GM19023 (cell line): ENCODE measurements around the gene GNL1.
A peak's percentile ranks its signal among the peaks of the same experiment; 100 is the strongest.
"Not testable (repeated sequence)": the region's sequence is repeated elsewhere in the genome, so short reads cannot be mapped to it uniquely, and the experiment has no call there.

Source experiments
- ATAC-seq: cut with Tn5 transposase; IDR thresholded peaks from one replicate; pipeline ENCODE4 v1.9.1; 2021; ENCODE audit warnings: mild to moderate bottlenecking, moderate library complexity; ENCODE audit not compliant: unreplicated experiment

GNL1 gene, protein sequence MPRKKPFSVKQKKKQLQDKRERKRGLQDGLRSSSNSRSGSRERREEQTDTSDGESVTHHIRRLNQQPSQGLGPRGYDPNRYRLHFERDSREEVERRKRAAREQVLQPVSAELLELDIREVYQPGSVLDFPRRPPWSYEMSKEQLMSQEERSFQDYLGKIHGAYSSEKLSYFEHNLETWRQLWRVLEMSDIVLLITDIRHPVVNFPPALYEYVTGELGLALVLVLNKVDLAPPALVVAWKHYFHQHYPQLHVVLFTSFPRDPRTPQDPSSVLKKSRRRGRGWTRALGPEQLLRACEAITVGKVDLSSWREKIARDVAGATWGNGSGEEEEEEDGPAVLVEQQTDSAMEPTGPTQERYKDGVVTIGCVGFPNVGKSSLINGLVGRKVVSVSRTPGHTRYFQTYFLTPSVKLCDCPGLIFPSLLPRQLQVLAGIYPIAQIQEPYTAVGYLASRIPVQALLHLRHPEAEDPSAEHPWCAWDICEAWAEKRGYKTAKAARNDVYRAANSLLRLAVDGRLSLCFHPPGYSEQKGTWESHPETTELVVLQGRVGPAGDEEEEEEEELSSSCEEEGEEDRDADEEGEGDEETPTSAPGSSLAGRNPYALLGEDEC

DNA sequence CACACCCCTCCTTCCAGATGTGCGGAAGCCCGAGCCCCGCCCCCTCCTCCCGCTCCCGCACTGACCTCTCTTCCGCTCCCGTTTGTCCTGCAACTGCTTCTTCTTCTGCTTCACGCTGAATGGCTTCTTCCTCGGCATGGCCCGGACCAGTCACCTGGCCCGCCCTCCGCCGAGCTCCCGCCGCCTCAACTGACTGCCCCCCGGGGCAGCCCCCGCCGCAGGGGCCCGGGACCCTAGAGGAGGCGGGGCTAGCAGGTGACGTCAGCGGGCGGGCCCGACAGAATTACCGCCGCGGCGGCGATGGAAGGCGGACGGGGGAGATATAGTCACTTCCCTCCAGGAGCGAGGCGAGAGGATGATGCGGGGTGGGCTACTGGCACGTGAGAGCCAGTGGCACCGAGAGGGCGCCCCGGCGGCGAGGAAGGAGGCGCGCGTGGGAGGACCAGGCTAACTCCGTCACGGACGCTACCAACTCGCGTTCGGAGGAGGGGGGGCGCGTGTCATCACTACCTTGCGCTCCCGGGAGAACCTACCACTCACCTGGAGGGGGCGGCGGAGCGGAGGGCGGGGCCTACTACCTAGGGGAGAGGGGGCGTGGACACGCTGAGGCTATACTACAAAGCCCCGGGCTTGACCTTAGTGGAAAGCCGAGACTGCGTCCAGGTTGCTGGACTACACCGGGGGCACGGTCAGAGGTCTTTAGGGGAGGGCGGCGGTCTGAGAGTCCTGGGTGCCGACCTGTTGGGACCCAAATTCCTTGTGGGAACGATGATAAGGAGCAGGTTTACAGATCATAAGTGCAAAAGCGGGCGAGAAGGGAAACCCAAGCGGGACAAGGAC lies at the start of gene GNL1:
Gene GNL1 (minus strand): TSS at position 424 of the 840 bp plus-strand sequence. CDS start 286 bp downstream, at position 138.
- ATAC-seq, result peak; percentile 81

DNA sequence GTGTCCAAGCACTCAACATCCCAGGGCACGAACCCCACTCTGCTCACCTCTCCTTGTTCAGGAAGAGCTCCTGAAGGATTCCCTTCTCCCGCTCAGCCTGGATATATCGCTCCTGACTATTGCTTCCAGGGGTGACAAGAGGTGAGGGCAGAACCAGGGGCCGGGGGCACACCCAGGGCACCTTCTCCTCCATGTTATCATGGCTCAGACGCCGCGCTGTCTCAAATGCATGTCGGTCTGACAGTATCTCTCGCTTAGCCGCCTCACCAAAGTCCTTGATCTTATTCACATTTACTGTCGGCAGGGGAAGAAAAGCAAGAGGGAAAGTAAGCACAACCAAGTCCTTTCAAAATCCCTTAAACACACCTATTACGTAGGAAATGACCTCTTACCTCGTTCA lies 47.7 kb upstream of the GNL1 start:
- no peak for ATAC-seq

DNA sequence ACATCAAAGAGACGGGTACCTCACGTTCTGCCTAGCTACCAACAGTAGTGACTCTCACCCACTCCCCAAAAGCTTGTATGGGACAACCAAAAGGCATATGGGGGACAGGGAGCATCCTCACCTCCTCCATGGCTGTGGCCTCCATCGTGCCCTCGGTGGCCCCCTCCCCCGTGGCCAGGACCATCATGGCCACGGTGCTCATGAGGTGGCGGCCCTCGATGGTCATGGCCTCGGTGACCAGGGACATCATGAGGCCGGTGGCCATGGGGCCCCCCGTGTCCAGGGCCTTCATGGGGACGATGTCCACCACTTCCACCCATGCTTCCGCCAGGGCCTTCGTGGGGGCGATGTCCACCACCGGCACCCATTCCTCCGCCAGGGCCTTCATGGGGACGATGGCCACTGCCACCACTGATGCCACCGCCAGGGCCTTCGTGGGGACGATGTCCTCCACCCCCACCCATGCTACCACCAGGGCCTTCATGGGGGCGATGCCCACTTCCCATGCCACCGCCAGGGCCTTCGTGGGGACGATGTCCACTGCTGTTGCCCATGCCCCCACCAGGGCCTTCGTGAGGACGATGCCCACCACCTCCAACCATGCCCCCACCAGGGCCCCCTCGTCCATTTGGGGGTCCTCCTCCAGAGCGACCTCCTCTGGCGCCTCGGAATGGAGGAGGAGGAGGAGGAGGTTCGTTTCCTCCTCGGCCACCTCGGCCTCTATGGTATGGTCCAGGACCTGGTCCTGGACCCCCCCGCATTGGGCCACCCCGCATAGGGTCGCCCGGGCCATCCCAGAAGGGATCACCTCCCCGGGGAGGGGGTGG lies 45.7 kb upstream of the GNL1 start:
- ATAC-seq, result no peak

DNA sequence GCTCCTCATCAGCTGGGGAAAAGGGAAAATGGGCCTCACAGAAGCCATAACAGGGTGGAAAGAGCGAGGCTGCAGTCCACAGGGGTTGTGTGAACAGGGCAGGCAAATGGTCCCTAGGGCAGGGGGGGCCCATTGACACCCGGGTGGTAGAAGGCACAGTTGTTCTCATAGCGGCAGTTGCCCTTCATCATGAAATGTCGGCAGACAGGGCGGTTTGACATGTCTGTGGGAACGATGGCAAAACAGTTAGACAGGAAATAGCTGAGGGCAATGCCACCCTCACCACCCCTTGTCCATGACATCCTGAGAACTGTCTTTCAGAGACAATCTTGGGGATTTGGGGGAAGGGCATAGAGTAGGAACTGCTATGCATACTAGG lies 45.1 kb upstream of the GNL1 start:
- ATAC-seq, result no peak

DNA sequence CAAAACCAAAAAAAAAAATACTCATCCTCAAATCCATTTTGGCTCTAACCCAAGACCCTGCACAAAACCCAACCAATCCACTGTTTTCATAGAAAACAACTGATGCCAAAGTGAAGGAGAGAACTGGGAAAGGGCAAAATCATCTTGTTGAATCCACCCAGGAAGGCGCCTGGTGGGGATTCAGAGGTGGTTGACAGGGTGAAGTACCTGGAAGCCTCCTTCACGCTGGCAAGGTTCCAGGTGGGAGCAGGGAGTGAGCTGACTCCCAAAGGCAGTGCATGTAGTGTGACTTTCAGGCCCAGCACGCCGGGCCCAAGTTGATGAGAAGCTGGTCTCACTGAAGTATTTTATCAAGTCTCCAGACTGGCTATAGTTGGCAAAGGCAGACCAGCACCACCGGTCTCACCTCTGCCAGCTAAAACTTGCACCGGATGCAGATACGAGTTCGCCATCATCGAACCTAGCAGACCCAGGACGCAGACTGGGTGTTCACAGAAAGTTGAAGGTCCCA lies 44.2 kb upstream of the GNL1 start:
- no peak for ATAC-seq

GRCh38 chr6:30599625-30600324 lies 43.5 kb upstream of the GNL1 start:
- no peak for ATAC-seq

- ATAC-seq, result no peak
These were observed 42.8 kb upstream of the GNL1 start for GRCh38 chr6:30598912-30599624.

GRCh38 chr6:30597315-30598144 lies 41.2 kb upstream of the GNL1 start:
- not testable (repeated sequence) for ATAC-seq

GRCh38 chr6:30592287-30592686 lies 36.0 kb upstream of the GNL1 start:
- no peak for ATAC-seq

- ATAC-seq, result no peak
These were observed 34.7 kb upstream of the GNL1 start for GRCh38 chr6:30591008-30591407.

DNA sequence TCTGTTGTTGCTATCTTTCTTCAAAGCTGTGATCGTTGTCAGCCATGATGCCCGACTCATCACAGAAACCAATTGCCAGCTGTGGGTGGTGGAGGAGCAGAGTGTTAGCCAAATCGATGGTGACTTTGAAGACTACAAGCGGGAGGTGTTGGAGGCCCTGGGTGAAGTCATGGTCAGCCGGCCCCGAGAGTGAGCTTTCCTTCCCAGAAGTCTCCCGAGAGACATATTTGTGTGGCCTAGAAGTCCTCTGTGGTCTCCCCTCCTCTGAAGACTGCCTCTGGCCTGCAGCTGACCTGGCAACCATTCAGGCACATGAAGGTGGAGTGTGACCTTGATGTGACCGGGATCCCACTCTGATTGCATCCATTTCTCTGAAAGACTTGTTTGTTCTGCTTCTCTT lies 34.2 kb upstream of the GNL1 start:
- ATAC-seq, result no peak

GRCh38 chr6:30589754-30590358 lies 33.6 kb upstream of the GNL1 start:
- ATAC-seq, result no peak

DNA sequence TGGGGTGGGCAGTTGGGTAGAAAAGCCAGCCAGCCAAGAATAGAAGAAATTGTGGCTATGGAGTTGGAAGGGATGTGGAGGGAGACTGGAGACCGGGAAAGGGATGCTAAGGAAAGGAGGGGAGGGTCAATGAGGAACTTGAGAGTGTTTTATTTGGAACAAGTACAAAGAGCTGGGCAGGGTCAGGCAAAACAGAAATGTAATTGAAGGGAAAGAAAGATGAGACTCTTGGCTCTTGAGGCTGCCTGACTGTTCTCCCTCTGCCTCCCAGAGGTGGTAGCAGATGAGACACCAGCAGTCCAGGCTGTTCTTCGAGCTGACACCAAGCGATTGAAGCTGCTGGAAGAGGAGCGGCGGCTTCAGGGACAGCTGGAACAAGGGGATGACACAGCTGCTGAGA lies 27.6 kb upstream of the GNL1 start:
- ATAC-seq, result no peak

GRCh38 chr6:30578051-30578450 lies 21.8 kb upstream of the GNL1 start:
- no peak for ATAC-seq

DNA sequence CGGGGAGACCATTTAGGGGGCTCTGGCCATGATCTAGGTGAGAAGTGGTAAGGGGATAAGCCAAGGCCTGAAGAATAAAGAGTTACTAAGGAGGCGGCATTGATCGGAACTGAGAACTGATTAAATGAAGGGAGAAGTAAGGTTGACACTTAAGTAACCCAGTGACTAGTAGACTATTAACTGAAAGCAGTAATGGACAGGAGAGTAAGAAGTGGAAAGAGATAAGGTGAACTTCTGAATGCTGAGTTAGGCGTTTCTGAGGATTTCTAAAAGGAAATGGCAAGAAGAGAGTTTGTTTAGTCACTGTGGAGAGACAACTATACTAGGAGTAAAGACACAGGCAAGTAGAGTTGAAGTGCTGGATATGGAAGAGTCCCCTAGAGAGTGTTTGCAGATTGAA lies 16.8 kb upstream of the GNL1 start:
- no peak for ATAC-seq

- ATAC-seq, result no peak
These were observed 15.9 kb upstream of the GNL1 start for GRCh38 chr6:30572148-30572547.

DNA sequence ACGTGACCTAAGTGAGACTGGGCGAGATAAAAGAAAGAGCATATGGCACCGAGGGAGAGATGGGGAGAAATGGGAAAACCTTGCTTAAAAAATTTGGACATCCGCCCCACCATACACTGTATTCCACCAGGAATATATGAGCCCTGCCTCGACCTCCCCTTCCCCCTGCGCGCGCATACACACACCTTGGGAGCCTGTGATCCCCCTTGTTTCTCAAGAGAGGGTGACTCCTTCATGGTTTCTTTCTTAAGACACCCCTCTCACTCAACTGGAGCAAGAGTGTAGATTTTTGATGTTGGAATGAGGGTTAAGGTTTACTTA lies 15.4 kb upstream of the GNL1 start:
- no peak for ATAC-seq

DNA sequence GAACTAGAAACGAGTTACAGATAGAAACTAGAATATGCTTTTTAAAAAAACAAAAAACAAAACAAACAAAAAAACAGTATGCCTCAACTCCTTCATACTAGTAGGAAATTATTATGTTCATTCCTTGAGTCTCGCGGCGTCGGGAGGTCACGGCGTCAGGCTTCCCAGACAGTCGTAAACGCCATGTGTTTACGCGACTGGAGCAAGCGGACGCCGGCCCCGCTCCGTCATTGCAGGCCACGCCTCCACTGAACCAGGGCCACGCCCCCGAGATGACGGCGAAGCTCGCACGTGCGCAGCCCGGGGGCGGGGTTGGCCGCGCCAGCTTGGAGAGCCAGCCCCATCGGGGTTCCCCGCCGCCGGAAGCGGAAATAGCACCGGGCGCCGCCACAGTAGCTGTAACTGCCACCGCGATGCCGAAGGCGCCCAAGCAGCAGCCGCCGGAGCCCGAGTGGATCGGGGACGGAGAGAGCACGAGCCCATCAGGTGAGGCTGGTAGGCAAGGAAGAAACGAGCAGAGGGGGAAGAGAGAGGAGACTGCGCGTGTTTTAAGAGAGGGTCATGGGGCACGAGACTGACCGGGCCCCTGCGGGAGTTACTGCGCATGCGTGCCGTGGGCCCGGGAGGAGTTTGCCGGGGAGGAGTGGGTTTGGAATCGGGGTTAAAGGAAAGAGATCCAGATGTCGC lies 14.9 kb upstream of the GNL1 start, which contains the start of gene ABCF1:
Gene ABCF1 (plus strand): TSS at position 368 of the 687 bp plus-strand sequence. CDS start 46 bp downstream, at position 414.
- ATAC-seq, result peak; percentile 95
